ENCODE data around the gene NAT10. TPM values are rescaled to one million over a fixed set of nuclear protein-coding genes. Genes with fewer than 3 reads are reported as not detected.

NAT10 gene
- polyA plus RNA-seq, 1 donor from 2014 or later: 12.7 TPM

DNA sequence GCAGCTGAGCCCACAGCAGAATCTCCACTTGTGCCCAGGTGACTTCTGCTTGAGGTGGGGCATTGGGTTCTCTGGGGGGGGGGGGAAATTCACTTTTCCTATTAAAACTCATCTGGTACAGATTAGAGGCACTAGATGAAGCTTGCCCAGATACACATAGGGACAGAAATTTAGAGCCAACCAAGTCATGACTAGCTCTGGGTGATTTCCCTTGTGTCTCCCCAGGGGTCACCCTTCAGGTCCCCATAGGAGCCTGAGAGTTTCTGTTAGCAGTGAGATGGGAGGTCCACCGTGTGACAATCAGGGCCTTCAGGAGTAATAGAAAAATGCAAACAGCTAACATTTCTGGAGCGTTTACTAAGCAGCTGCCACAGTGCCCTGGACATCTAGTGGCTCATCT lies 77.0 kb downstream of the NAT10 start:
- Histone ChIP-seq H3K4me2 (ENCODE audit: low read length) (no peak overlapping the region), H3K9ac (ENCODE audit: low read length) (no peak overlapping the region), H3K9me2 (ENCODE audit: insufficient read depth, low read length) (no peaks in the 10 kb centered on the region), H3F3A (ENCODE audit: insufficient read depth, low read length, poor library complexity, severe bottlenecking) (no peaks in the 10 kb centered on the region), H3K9me3 (ENCODE audit: low read length) (no peaks in the 10 kb centered on the region), H4K20me1 (ENCODE audit: insufficient read depth) (no peaks in the 10 kb centered on the region), H2AFZ (ENCODE audit: low read depth, low read length) (no peak overlapping the region), H3K36me3 (ENCODE audit: insufficient read depth, low read length) (no peaks in the 10 kb centered on the region), H3K79me2 (replicated peaks; ENCODE audit: insufficient read depth, low read length) (no peaks in the 10 kb centered on the region), H3K27ac (ENCODE audit: low read length) (no peak overlapping the region), H3K27me3 (ENCODE audit: insufficient read depth, low read depth, low read length) (no peaks in the 10 kb centered on the region), H3K4me3 (ENCODE audit: low read length) (no peak overlapping the region)
- no peak for TF ChIP-seq MXI1 (conservative IDR thresholded peaks at IDR 0.05; ENCODE audit: poor library complexity, severe bottlenecking)
- TF ChIP-seq, protein P1, sequence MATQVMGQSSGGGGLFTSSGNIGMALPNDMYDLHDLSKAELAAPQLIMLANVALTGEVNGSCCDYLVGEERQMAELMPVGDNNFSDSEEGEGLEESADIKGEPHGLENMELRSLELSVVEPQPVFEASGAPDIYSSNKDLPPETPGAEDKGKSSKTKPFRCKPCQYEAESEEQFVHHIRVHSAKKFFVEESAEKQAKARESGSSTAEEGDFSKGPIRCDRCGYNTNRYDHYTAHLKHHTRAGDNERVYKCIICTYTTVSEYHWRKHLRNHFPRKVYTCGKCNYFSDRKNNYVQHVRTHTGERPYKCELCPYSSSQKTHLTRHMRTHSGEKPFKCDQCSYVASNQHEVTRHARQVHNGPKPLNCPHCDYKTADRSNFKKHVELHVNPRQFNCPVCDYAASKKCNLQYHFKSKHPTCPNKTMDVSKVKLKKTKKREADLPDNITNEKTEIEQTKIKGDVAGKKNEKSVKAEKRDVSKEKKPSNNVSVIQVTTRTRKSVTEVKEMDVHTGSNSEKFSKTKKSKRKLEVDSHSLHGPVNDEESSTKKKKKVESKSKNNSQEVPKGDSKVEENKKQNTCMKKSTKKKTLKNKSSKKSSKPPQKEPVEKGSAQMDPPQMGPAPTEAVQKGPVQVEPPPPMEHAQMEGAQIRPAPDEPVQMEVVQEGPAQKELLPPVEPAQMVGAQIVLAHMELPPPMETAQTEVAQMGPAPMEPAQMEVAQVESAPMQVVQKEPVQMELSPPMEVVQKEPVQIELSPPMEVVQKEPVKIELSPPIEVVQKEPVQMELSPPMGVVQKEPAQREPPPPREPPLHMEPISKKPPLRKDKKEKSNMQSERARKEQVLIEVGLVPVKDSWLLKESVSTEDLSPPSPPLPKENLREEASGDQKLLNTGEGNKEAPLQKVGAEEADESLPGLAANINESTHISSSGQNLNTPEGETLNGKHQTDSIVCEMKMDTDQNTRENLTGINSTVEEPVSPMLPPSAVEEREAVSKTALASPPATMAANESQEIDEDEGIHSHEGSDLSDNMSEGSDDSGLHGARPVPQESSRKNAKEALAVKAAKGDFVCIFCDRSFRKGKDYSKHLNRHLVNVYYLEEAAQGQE (IDR thresholded peaks at IDR 0.05; ENCODE audit: borderline replicate concordance): no peak
- no peak for TF ChIP-seq POLR2AphosphoS5 (IDR thresholded peaks at IDR 0.05)

DNA sequence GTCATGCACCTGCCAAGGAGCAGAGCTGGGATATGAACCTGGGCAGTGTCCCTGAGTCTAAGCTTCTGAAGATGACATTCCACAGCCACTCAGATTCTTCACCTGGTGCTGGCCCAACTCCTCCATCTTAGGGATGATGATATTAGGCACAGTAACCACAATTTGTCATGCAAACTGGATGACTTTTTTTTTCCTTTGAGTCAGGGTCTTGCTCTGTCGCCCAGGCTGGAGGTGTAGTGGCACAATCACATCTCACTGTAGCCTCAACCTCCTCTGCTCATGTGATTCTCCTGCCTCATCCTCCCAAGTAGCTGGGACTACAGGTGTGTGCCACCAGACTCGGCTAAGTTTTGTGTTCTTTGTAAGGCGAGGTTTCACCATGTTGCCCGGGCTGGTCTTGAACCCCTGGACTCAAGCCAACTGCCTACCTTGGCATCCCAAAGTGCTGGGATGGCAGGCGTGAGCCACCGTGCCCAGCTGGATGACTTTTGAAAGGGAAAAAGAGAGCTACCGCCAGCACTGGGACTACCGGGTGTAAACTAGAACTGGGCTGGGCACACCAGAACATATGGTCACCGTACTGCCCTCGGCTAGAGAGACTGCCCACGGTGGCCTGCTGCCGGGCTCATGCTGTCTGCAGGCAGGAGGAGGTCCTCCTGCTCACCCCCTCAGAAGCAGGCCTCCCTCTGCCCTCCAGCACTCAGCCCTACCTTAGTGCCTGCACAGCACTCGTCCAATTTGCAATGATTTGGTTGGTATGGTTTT lies 77.7 kb downstream of the NAT10 start:
- no peaks in the 10 kb centered on the region for H3F3A ChIP-seq (ENCODE audit: insufficient read depth, low read length, poor library complexity, severe bottlenecking)
- H2AFZ ChIP-seq (ENCODE audit: low read depth, low read length): no peak overlapping the region
- no peaks in the 10 kb centered on the region for H3K9me2 ChIP-seq (ENCODE audit: insufficient read depth, low read length)
- no peak overlapping the region for H3K27ac ChIP-seq (ENCODE audit: low read length)
- TF ChIP-seq SMC3 (conservative IDR thresholded peaks at IDR 0.05; ENCODE audit: poor library complexity): no peak
- no peaks in the 10 kb centered on the region for H3K27me3 ChIP-seq (ENCODE audit: insufficient read depth, low read depth, low read length)
- H3K79me2 ChIP-seq (replicated peaks; ENCODE audit: insufficient read depth, low read length): no peaks in the 10 kb centered on the region
- no peaks in the 10 kb centered on the region for H3K36me3 ChIP-seq (ENCODE audit: insufficient read depth, low read length)
- no peak overlapping the region for H3K9ac ChIP-seq (ENCODE audit: low read length)
- H3K4me3 ChIP-seq (ENCODE audit: low read length): no peak overlapping the region
- no peaks in the 10 kb centered on the region for H4K20me1 ChIP-seq (ENCODE audit: insufficient read depth)
- H3K9me3 ChIP-seq (ENCODE audit: low read length): no peaks in the 10 kb centered on the region
- H3K4me2 ChIP-seq (ENCODE audit: low read length): no peak overlapping the region

DNA sequence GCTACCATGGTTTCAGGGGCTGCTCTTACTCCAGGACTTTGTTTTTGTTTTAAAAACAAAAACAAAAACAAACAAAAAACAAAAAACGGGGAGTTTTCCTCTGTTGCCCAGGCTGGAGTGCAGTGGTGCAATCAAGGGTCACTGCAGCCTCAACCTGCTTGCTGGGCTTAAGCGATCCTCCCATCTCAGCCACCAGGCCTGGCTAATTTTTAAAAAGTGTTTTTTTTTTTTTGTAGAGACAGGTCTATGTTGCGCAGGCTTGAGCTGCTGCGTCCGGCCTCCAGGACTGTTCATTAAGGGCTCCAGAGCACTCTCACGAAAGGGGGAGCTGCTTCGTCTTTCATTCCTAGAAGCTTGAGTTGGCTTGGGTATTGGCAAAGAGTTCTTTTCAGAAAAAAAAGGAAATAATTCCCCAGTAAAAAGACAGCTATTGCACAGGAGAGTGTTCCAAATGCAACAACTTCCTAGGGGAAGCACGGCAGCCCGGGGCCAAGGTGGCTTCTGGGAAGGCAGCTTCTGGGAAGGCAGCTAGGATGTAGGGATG lies 78.5 kb downstream of the NAT10 start:
- Histone ChIP-seq H3K36me3 (ENCODE audit: insufficient read depth, low read length) (no peaks in the 10 kb centered on the region), H3K27me3 (ENCODE audit: insufficient read depth, low read depth, low read length) (no peaks in the 10 kb centered on the region), H3K9me2 (ENCODE audit: insufficient read depth, low read length) (no peaks in the 10 kb centered on the region), H3F3A (ENCODE audit: insufficient read depth, low read length, poor library complexity, severe bottlenecking) (no peaks in the 10 kb centered on the region), H3K79me2 (replicated peaks; ENCODE audit: insufficient read depth, low read length) (no peaks in the 10 kb centered on the region), H3K4me3 (ENCODE audit: low read length) (no peak overlapping the region), H3K27ac (ENCODE audit: low read length) (no peak overlapping the region), H4K20me1 (ENCODE audit: insufficient read depth) (no peaks in the 10 kb centered on the region), H2AFZ (ENCODE audit: low read depth, low read length) (no peak overlapping the region), H3K9me3 (ENCODE audit: low read length) (no peaks in the 10 kb centered on the region), H3K9ac (ENCODE audit: low read length) (no peak overlapping the region), H3K4me2 (ENCODE audit: low read length) (no peak overlapping the region)
- no peak for TF ChIP-seq EZH2 (IDR thresholded peaks at IDR 0.05; ENCODE audit: borderline replicate concordance, insufficient read depth, low read length, poor library complexity, severe bottlenecking)
- TF ChIP-seq EP300 (conservative IDR thresholded peaks at IDR 0.05; ENCODE audit: poor library complexity, severe bottlenecking): no peak
- TF ChIP-seq, protein P1 (IDR thresholded peaks at IDR 0.05; ENCODE audit: borderline replicate concordance): no peak
- no peak for TF ChIP-seq POLR2AphosphoS5 (IDR thresholded peaks at IDR 0.05)
- TF ChIP-seq RAD21 (conservative IDR thresholded peaks at IDR 0.05): no peak
- no peak for TF ChIP-seq SMC3 (conservative IDR thresholded peaks at IDR 0.05; ENCODE audit: poor library complexity)
- TF ChIP-seq TAF1 (IDR thresholded peaks at IDR 0.05; ENCODE audit: low read depth): no peak
- no peak for TF ChIP-seq MXI1 (conservative IDR thresholded peaks at IDR 0.05; ENCODE audit: poor library complexity, severe bottlenecking)
- TF ChIP-seq, protein P2, sequence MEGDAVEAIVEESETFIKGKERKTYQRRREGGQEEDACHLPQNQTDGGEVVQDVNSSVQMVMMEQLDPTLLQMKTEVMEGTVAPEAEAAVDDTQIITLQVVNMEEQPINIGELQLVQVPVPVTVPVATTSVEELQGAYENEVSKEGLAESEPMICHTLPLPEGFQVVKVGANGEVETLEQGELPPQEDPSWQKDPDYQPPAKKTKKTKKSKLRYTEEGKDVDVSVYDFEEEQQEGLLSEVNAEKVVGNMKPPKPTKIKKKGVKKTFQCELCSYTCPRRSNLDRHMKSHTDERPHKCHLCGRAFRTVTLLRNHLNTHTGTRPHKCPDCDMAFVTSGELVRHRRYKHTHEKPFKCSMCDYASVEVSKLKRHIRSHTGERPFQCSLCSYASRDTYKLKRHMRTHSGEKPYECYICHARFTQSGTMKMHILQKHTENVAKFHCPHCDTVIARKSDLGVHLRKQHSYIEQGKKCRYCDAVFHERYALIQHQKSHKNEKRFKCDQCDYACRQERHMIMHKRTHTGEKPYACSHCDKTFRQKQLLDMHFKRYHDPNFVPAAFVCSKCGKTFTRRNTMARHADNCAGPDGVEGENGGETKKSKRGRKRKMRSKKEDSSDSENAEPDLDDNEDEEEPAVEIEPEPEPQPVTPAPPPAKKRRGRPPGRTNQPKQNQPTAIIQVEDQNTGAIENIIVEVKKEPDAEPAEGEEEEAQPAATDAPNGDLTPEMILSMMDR (IDR thresholded peaks at IDR 0.05; ENCODE audit: poor library complexity, severe bottlenecking): no peak

Data from neural cell (in vitro differentiated cells).